ENCODE results near the gene CSHL1.
"Not testable (repeated sequence)": the region's sequence is repeated elsewhere in the genome, so short reads cannot be mapped to it uniquely, and the experiment has no call there.

Gene CSHL1

DNA sequence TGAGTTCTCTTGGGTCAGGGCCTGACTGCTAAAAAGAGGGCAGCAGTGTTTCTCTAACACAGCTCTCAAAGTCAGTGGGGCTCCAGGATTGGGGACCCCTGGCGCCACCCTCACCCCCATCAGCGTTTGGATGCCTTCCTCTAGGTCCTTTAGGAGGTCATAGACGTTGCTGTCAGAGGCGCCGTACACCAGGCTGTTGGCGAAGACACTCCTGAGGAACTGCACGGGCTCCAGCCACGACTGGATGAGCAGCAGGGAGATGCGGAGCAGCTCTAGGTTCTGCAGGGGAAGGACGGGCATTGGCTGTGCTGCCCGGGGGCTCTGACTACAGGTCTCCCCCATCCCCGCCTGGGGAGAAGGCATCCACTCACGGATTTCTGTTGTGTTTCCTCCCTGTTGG lies 6.6 kb upstream of the CSHL1 start:
- DNase-seq: peak; percentile 52

DNA sequence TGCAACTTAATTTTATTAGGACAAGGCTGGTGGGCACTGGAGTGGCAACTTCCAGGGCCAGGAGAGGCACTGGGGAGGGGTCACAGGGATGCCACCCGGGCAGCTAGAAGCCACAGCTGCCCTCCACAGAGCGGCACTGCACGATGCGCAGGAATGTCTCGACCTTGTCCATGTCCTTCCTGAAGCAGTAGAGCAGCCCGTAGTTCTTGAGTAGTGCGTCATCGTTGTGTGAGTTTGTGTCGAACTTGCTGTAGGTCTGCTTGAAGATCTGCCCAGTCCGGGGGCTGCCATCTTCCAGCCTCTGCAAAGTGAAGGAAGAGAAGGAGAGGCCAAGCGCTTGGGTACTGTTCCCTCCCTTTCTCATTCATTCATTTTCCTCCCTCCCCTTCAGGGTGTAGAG lies 6.1 kb upstream of the CSHL1 start:
- DNase-seq: peak; percentile 41

DNA sequence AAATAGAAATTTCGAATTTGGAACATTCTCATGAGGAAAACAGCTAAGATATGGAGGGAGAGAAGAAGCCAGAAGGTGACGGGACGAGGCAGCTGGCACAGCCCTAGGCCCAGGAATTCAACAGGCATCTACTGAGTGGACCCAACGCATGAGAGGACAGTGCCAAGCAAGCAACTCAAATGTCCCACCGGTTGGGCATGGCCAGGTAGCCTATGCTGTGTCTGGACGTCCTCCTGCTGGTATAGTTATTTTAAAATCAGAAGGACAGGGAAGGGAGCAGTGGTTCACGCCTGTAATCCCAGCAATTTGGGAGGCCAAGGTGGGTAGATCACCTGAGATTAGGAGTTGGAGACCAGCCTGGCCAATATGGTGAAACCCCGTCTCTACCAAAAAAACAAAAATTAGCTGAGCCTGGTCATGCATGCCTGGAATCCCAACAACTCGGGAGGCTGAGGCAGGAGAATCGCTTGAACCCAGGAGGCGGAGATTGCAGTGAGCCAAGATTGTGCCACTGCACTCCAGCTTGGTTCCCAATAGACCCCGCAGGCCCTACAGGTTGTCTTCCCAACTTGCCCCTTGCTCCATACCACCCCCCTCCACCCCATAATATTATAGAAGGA lies 5.6 kb upstream of the CSHL1 start:
- peak; percentile 36 for DNase-seq

GRCh38 chr17:63915753-63916152 lies 4.7 kb upstream of the CSHL1 start:
- DNase-seq: not testable (repeated sequence)

DNA sequence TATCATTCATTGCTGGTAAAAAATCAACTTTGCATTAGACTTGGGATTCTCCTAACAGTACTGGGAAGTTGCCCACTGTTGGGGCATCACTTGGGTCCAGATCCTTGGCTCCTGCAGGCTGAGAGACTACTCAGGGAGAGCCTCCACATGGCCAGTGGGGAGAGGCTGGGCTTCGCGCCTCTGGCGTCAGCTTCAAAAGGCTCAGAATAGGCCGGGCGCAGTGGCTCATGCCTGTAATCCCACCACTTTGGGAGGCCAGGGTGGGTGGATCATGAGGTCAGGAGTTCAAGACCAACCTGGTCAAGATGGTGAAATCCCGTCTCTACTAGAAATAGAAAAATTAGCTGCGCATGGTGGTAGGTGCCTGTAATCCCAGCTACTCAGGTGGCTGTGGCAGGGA lies 3.4 kb upstream of the CSHL1 start:
- DNase-seq: peak; percentile 46

- DNase-seq: peak; percentile 77
These were observed 621 bp upstream of the CSHL1 start for GRCh38 chr17:63911657-63912100.

- DNase-seq: peak; percentile 48
These were observed 962 bp downstream of the CSHL1 start for GRCh38 chr17:63910096-63910495.

GRCh38 chr17:63909586-63909985 lies 1.5 kb downstream of the CSHL1 start:
- DNase-seq: not testable (repeated sequence)

DNA sequence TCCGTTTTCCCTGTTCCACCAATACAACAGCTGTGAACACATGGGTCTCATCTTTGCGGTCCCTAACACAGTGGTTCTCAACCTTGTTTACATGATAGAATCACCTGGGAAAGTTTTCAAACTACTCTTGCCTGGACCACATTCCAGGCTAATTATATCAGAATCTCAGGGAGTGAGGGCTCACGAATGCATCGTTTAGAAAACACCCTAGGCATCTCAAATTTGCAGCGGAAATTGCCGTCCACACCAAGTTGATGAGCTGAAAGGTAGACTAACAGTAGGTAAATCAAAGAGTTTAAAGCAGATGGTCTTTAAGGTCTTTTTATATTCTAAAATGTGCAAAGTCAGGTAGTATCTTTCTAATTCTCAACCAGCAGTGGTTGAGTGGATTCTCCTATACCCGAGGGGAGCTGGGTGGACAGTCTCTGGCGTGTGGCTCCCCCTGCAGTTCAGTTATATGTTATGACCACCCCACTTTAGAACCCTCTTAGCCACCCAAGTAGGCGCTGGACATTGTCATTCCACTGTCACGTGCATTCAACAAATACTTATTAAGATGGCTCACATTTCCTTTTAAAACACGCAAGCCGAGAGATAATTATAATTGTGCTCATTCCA lies 3.8 kb downstream of the CSHL1 start:
- DNase-seq: peak; percentile 60

- not testable (repeated sequence) for DNase-seq
These were observed 6.3 kb downstream of the CSHL1 start for GRCh38 chr17:63904796-63905195.

DNA sequence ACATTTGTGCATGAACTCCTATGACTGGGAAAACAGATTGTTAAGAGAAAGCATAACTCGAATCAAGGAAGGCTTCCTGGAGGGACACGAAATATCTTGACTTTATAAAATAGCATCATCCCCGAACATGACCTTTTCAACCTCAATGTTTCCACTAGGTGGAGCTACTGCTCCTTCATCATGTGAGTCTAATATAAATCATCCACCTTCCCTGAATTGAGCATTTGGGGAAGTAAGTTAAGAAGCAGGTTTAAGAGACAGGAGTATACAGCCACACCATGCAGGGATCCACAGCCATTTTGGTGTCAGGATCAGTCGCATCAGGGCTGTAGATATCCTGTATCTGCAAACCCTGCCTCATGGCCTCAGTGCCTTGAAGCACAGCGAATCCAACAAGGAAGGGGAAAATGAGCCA lies 7.3 kb downstream of the CSHL1 start:
- DNase-seq: not testable (repeated sequence)

DNA sequence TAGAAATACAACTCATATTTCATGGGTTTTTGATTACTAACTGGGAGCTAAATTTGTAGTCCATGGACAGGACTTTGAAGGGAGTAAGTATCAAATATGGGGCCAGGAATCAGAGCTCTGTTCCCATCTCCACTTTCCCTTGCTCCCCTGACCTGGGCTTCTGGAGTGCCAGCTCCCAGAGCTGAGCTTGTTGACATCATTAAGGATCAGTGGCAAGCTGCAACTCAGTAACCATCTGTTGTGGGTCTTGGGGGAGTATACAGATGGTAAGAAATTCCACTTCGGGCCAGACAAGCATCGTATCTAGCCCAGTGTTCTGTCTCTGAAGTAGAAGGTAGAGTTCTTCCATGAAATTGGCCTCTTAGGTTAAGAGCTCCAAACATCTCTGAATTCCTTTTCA lies 9.1 kb downstream of the CSHL1 start:
- not testable (repeated sequence) for DNase-seq

GRCh38 chr17:63898899-63899798 lies 11.9 kb downstream of the CSHL1 start:
- not testable (repeated sequence) for DNase-seq

DNA sequence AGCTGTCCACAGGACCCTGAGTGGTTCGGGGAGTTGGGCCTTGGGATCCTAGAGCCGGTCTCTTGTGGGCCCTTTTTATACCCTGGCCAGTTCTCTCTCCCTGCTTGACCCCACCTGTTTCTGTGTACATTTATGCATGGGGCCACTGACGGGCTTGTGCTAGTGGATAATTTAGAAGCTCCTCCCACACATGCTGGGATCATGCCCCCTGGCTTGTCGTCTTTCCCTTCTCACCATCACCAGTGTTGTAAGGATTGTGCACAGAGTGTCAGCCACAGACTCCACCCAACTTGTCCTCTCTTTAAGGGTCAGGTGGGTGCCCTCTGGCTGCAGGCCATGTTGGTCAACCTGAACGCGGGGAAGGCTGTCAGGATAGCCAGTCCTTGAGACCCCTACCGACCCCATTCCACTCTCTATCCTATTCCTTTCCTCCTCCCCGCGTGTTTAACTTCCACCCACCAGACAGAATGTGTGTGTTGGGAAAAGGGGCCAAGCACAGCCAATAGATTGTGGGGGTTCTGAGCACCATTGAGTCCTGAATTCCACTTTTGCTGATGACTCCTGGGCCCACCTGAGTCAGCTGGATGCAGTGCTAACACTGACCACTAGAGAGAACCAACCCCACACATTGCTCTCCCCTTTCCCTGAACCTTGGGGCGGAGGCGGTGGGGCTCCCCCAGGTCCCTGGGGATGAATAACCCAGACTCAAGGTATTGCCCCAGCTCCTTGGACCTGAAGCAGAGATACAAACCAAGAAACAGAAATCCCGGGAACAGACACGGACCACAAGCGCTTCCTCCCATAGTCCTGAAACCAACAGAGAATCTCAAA lies 14.3 kb downstream of the CSHL1 start, which contains the start of gene CSH1:
CSH1 (minus strand) TSS at position 51 of the 831 bp plus-strand sequence. CDS start 63 bp downstream, outside the sequence.
- not testable (repeated sequence) for DNase-seq

DNA sequence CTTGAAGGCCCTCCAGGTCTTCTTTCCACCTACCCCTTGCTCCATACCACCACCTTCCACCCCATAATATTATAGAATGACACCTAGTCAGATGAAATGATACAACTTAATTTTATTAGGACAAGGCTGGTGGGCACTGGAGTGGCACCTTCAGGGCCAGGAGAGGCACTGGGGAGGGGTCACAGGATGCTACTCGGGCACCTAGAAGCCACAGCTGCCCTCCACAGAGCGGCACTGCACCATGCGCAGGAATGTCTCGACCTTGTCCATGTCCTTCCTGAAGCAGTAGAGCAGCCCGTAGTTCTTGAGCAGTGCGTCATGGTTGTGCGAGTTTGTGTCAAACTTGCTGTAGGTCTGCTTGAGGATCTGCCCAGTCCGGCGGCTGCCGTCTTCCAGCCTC lies 16.2 kb downstream of the CSHL1 start:
- DNase-seq: not testable (repeated sequence)

GRCh38 chr17:63894021-63894420 lies 17.0 kb downstream of the CSHL1 start:
- peak; percentile 48 for DNase-seq

GRCh38 chr17:63892316-63893037 lies 18.6 kb downstream of the CSHL1 start:
- DNase-seq: peak; percentile 62

DNA sequence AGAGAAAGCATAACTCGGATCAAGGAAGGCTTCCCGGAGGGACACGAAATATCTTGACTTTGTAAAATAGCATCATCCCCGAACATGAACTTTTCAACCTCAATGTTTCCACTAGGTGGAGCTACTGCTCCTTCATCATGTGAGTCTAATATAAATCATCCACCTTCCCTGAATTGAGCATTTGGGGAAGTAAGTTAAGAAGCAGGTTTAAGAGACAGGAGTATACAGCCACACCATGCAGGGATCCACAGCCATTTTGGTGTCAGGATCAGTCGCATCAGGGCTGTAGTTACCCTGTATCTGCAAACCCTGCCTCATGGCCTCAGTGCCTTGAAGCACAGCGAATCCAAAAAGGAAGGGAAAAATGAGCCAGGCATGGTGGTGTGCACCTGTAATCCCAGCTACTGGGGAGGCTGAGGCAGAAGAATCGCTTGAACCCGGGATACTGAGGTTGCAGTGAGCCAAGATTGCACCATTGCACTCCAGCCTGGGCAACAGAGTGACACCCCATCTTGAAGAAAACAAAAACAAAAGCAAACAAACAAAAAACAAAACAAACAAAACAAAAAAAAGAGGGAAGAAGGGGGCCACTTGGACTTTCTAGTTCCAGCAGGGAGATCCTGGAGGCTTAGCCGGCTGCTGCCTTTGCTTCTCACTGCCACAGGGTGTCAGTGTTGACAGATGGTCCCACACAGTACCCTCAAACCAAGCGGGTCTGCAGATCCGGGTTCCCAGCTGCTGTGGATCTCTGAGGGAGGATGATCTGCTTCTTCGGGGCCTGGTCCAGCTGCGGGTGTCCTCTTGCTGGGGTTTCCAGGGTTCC lies 21.8 kb downstream of the CSHL1 start:
- peak; percentile 84 for DNase-seq

GRCh38 chr17:63885119-63885518 lies 25.9 kb downstream of the CSHL1 start:
- peak; percentile 21 for DNase-seq

DNA sequence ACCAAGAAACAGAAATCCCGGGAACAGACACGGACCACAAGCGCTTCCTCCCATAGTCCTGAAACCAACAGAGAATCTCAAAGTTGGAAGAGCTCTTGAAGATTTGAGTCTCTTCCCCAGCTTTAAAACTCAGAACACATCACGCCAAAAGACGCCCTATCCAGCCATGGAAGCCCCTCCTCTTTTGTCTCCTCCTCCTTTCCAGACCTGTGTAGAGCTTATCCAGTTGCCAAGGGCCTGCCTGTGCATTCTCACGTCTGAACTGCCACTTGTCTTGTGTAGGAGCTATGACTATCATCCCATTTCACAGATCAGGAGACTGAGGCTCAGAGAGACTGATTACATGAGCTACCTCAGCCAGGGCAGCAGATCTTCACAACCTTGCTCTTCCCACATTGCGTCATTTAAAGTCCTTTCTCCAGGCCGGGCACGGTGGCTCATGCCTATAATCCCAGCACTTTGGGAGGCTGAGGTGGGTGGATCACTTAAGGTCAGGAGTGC lies 28.4 kb downstream of the CSHL1 start:
- not testable (repeated sequence) for DNase-seq

Data from islet precursor cell (in vitro differentiated cells).